ENCODE data around the gene RPGRIP1. TPM values are rescaled to one million over a fixed set of nuclear protein-coding genes. Genes with fewer than 3 reads are reported as not detected.
"Not testable (repeated sequence)": the region's sequence is repeated elsewhere in the genome, so short reads cannot be mapped to it uniquely, and the experiment has no call there.

The RPGRIP1 gene
- total and polyA plus RNA-seq, 2 donors: 0.19 to 0.30 TPM

DNA sequence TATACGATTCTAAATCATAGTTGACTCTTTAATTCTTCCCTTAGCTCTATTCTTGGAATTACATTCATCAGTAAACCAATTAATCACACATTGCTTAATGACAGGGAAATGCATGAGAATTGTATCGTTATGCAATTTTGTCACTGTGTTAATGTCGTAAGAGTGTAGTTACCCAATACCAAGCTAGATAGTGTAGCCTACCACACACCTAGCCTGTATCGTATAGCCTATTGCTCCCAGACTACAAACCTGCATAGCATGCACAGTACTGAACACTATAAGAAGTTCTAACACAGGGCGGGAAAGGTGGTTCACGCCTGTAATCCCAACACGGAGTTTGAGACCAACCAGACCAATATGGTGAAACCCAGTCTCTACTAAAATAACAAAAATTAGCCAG, 35.3 kb upstream of the RPGRIP1 start:
- Histone ChIP-seq H3K27ac (ENCODE audit: low read depth in 1 of 2, low read length in 1 of 2) (no peak overlapping the region), H3K4me1 (ENCODE audit: control insufficient read depth in 2 of 2, insufficient read depth in 2 of 2, low read length in 2 of 2) (no peaks in the 10 kb centered on the region), H3K9me3 (ENCODE audit: control insufficient read depth in 2 of 2, insufficient read depth in 1 of 2, low read length in 1 of 2) (no peaks in the 10 kb centered on the region), H3K36me3 (ENCODE audit: control insufficient read depth in 2 of 2, insufficient read depth in 2 of 2, low read length in 1 of 2) (peaks cover 17 to 81% of the 10 kb centered on the region in 2 donors), H3K27me3 (ENCODE audit: control insufficient read depth in 2 of 2, insufficient read depth in 1 of 2, low read length in 1 of 2) (no peaks in the 10 kb centered on the region), H3K4me3 (ENCODE audit: low read length in 2 of 2) (no peak overlapping the region)
- DNase-seq (ENCODE audit: low read depth in 6 of 9, low spot score in 9 of 9): no peak
- WGBS: 95% methylated on average over 7 of the region's 7 CpGs

DNA sequence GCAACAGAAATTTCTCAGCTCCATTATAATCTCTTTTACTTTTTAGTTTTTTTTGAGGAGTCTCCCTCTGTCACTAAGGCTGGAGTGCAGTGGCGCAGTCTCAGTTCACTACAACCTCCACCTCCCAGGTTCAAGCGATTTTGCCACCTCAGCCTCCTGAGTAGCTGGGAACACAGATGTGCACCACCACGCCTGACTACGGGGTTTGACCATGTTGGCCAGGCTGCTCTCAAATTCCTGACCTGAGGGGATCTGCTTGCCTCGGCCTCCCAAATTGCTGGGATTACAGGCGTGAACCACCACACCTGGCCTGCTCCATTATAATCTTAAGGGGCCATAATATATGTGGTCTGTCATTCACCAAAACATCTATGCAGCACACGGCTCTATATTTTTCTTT, 34.1 kb upstream of the RPGRIP1 start:
- Histone ChIP-seq H3K27ac (ENCODE audit: low read depth in 1 of 2, low read length in 1 of 2) (no peak overlapping the region), H3K4me1 (ENCODE audit: control insufficient read depth in 2 of 2, insufficient read depth in 2 of 2, low read length in 2 of 2) (no peaks in the 10 kb centered on the region), H3K9me3 (ENCODE audit: control insufficient read depth in 2 of 2, insufficient read depth in 1 of 2, low read length in 1 of 2) (no peaks in the 10 kb centered on the region), H3K36me3 (ENCODE audit: control insufficient read depth in 2 of 2, insufficient read depth in 2 of 2, low read length in 1 of 2) (peaks cover 19 to 80% of the 10 kb centered on the region in 2 donors), H3K27me3 (ENCODE audit: control insufficient read depth in 2 of 2, insufficient read depth in 1 of 2, low read length in 1 of 2) (no peaks in the 10 kb centered on the region), H3K4me3 (ENCODE audit: low read length in 2 of 2) (no peak overlapping the region)
- 98% methylated on average over 7 of the region's 7 CpGs for WGBS
- DNase-seq (ENCODE audit: low read depth in 6 of 9, low spot score in 9 of 9): no peak

GRCh38 chr14:21248338-21248737, 31.5 kb upstream of the RPGRIP1 start:
- Histone ChIP-seq H3K27me3 (ENCODE audit: control insufficient read depth in 2 of 2, insufficient read depth in 1 of 2, low read length in 1 of 2) (no peaks in the 10 kb centered on the region), H3K9me3 (ENCODE audit: control insufficient read depth in 2 of 2, insufficient read depth in 1 of 2, low read length in 1 of 2) (no peaks in the 10 kb centered on the region), H3K4me1 (ENCODE audit: control insufficient read depth in 2 of 2, insufficient read depth in 2 of 2, low read length in 2 of 2) (no peaks in the 10 kb centered on the region), H3K27ac (ENCODE audit: low read depth in 1 of 2, low read length in 1 of 2) (no peak overlapping the region), H3K4me3 (ENCODE audit: low read length in 2 of 2) (no peak overlapping the region), H3K36me3 (ENCODE audit: control insufficient read depth in 2 of 2, insufficient read depth in 2 of 2, low read length in 1 of 2) (peaks cover 25 to 85% of the 10 kb centered on the region in 2 donors)
- WGBS: 97% methylated on average over 1 of the region's 1 CpG
- DNase-seq (ENCODE audit: low read depth in 6 of 9, low spot score in 9 of 9): no peak

GRCh38 chr14:21248739-21249411, 31.0 kb upstream of the RPGRIP1 start:
- Histone ChIP-seq H3K9me3 (ENCODE audit: control insufficient read depth in 2 of 2, insufficient read depth in 1 of 2, low read length in 1 of 2) (no peaks in the 10 kb centered on the region), H3K27ac (ENCODE audit: low read depth in 1 of 2, low read length in 1 of 2) (no peak overlapping the region), H3K4me1 (ENCODE audit: control insufficient read depth in 2 of 2, insufficient read depth in 2 of 2, low read length in 2 of 2) (no peaks in the 10 kb centered on the region), H3K4me3 (ENCODE audit: low read length in 2 of 2) (no peak overlapping the region), H3K27me3 (ENCODE audit: control insufficient read depth in 2 of 2, insufficient read depth in 1 of 2, low read length in 1 of 2) (no peaks in the 10 kb centered on the region), H3K36me3 (ENCODE audit: control insufficient read depth in 2 of 2, insufficient read depth in 2 of 2, low read length in 1 of 2) (peaks cover 28 to 84% of the 10 kb centered on the region in 2 donors)
- no peak for DNase-seq (ENCODE audit: low read depth in 6 of 9, low spot score in 9 of 9)
- WGBS: 98% methylated on average over 8 of the region's 8 CpGs

- no peak overlapping the region for H3K27ac ChIP-seq (ENCODE audit: low read depth in 1 of 2, low read length in 1 of 2)
- no peaks in the 10 kb centered on the region for H3K4me1 ChIP-seq (ENCODE audit: control insufficient read depth in 2 of 2, insufficient read depth in 2 of 2, low read length in 2 of 2)
- no peak for DNase-seq (ENCODE audit: low read depth in 6 of 9, low spot score in 9 of 9)
- H3K4me3 ChIP-seq (ENCODE audit: low read length in 2 of 2): no peak overlapping the region
- WGBS: 98% methylated on average over 5 of the region's 5 CpGs
- H3K27me3 ChIP-seq (ENCODE audit: control insufficient read depth in 2 of 2, insufficient read depth in 1 of 2, low read length in 1 of 2): no peaks in the 10 kb centered on the region
- H3K9me3 ChIP-seq (ENCODE audit: control insufficient read depth in 2 of 2, insufficient read depth in 1 of 2, low read length in 1 of 2): no peaks in the 10 kb centered on the region
- H3K36me3 ChIP-seq (ENCODE audit: control insufficient read depth in 2 of 2, insufficient read depth in 2 of 2, low read length in 1 of 2): peaks cover 25 to 86% of the 10 kb centered on the region in 2 donors
Measured at GRCh38 chr14:21251215-21251614, 28.7 kb upstream of the RPGRIP1 start.

GRCh38 chr14:21252149-21252548, 27.7 kb upstream of the RPGRIP1 start:
- WGBS: 97% methylated on average over 2 of the region's 2 CpGs
- Histone ChIP-seq H3K27me3 (ENCODE audit: control insufficient read depth in 2 of 2, insufficient read depth in 1 of 2, low read length in 1 of 2) (no peaks in the 10 kb centered on the region), H3K36me3 (ENCODE audit: control insufficient read depth in 2 of 2, insufficient read depth in 2 of 2, low read length in 1 of 2) (peaks cover 33 to 88% of the 10 kb centered on the region in 2 donors), H3K4me3 (ENCODE audit: low read length in 2 of 2) (no peak overlapping the region), H3K9me3 (ENCODE audit: control insufficient read depth in 2 of 2, insufficient read depth in 1 of 2, low read length in 1 of 2) (no peaks in the 10 kb centered on the region), H3K27ac (ENCODE audit: low read depth in 1 of 2, low read length in 1 of 2) (no peak overlapping the region), H3K4me1 (ENCODE audit: control insufficient read depth in 2 of 2, insufficient read depth in 2 of 2, low read length in 2 of 2) (peaks cover 0 to 3% of the 10 kb centered on the region in 2 donors)
- DNase-seq (ENCODE audit: low read depth in 6 of 9, low spot score in 9 of 9): no peak

DNA sequence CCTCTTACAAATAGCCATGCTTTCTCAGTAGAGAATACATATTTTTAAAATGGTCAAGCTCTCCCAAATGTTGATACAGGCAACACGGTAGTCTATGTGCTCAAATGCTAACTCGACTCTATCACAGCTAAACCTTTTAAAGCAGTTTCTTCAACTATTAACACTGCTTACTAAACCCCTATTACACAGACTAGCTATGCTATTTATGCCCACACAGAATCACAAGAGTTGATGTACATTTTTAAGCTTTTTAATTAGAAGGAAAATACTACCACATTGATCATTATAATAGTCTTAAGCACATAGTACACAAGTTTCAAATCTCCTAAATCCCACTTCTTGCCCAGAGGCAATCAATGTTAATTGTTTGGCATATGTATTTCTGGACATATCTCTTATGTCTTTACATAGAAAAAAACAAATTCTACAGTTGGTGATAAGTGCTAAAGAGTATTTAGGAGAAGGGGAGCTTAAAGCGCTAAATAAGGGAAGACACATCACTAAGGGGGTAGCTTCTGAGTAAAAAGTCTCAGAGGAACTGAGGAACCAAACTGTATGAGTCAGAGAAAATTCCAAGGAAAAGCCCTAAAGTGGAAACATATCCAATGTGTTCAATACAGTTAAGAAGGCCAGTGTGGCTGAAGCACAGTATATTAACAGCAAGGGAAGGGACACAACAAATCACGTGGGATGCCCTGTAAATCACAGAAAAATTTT, 24.3 kb upstream of the RPGRIP1 start:
- no peak for DNase-seq (ENCODE audit: low read depth in 6 of 9, low spot score in 9 of 9)
- Histone ChIP-seq H3K36me3 (ENCODE audit: control insufficient read depth in 2 of 2, insufficient read depth in 2 of 2, low read length in 1 of 2) (peaks cover 42 to 88% of the 10 kb centered on the region in 2 donors), H3K4me1 (ENCODE audit: control insufficient read depth in 2 of 2, insufficient read depth in 2 of 2, low read length in 2 of 2) (peaks cover 6 to 7% of the 10 kb centered on the region in 2 donors), H3K4me3 (ENCODE audit: low read length in 2 of 2) (no peak overlapping the region), H3K27me3 (ENCODE audit: control insufficient read depth in 2 of 2, insufficient read depth in 1 of 2, low read length in 1 of 2) (no peaks in the 10 kb centered on the region), H3K9me3 (ENCODE audit: control insufficient read depth in 2 of 2, insufficient read depth in 1 of 2, low read length in 1 of 2) (no peaks in the 10 kb centered on the region), H3K27ac (ENCODE audit: low read depth in 1 of 2, low read length in 1 of 2) (no peak overlapping the region)
- 94% methylated on average over 4 of the region's 4 CpGs for WGBS

DNA sequence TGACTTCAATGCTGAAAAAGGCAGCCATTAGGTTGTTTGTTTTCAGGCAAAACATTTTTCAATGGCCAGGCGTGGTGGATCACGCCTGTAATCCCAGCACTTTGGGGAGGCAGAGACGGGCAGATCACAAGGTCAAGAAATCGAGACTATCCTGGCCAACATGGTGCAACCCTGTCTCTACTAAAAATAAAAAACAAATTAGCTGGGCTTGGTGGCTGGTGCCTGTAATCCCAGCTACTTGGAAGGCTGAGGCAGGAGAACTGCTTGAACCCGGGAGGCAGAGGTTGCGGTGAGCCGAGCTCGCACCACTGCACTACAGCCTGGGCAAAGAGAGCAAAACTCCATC, 23.8 kb upstream of the RPGRIP1 start:
- not testable (repeated sequence) for H3K4me1 ChIP-seq (ENCODE audit: control insufficient read depth in 2 of 2, insufficient read depth in 2 of 2, low read length in 2 of 2)
- H3K36me3 ChIP-seq (ENCODE audit: control insufficient read depth in 2 of 2, insufficient read depth in 2 of 2, low read length in 1 of 2): peaks cover 42 to 88% of the 10 kb centered on the region in 2 donors

DNA sequence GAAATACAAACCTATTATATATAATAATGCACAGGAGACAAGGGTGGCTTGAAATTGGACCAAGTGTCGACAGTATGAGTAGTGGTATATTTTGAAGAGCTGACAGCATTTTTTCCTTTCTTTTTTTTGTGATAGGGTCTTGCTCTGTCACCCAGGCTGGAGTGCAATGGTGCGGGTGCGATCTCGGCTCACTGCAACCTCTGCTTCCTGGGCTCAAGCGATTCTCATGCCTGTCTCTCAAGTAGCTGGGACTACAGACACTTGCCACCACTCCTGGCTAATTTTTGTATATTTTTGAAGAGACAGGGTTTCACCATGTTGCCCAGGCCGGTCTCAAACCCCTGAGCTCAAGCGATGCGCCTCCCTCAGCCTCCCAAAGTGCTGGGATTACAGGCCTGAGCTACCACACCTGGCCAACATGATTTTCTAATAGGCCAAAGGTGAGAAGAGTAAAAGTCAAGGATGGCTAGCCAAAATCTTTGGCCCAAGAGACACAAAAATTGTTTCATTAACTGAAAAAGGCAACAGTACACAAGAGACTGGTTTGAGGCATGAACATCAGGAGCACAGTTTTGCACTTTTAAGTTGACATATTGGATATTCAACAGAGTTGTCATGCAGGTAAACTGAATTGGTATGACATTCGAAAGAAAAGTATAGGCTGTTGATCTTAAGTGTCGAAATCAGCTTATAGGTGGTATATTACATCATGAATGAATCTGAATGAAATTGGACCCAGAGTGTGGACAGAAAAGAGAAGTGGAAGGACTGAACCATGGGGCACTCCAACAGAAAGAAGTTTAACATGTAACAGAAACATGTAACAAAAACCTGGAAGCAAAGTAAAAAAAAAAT, 23.1 kb upstream of the RPGRIP1 start:
- Histone ChIP-seq H3K36me3 (ENCODE audit: control insufficient read depth in 2 of 2, insufficient read depth in 2 of 2, low read length in 1 of 2) (peaks cover 41 to 88% of the 10 kb centered on the region in 2 donors), H3K27me3 (ENCODE audit: control insufficient read depth in 2 of 2, insufficient read depth in 1 of 2, low read length in 1 of 2) (no peaks in the 10 kb centered on the region), H3K9me3 (ENCODE audit: control insufficient read depth in 2 of 2, insufficient read depth in 1 of 2, low read length in 1 of 2) (no peaks in the 10 kb centered on the region), H3K27ac (ENCODE audit: low read depth in 1 of 2, low read length in 1 of 2) (no peak overlapping the region), H3K4me3 (ENCODE audit: low read length in 2 of 2) (no peak overlapping the region), H3K4me1 (ENCODE audit: control insufficient read depth in 2 of 2, insufficient read depth in 2 of 2, low read length in 2 of 2) (peaks cover 6 to 10% of the 10 kb centered on the region in 2 donors)
- WGBS: 96% methylated on average over 10 of the region's 10 CpGs
- DNase-seq (ENCODE audit: low read depth in 6 of 9, low spot score in 9 of 9): no peak

More for the DNA sequence above, 23.8 kb upstream of the RPGRIP1 start:
- not testable (repeated sequence) for H3K27me3 ChIP-seq (ENCODE audit: control insufficient read depth in 2 of 2, insufficient read depth in 1 of 2, low read length in 1 of 2); H3K4me3 ChIP-seq (ENCODE audit: low read length in 2 of 2); DNase-seq (ENCODE audit: low read depth in 6 of 9, low spot score in 9 of 9); H3K9me3 ChIP-seq (ENCODE audit: control insufficient read depth in 2 of 2, insufficient read depth in 1 of 2, low read length in 1 of 2); H3K27ac ChIP-seq (ENCODE audit: low read depth in 1 of 2, low read length in 1 of 2)
- 98% methylated on average over 8 of the region's 8 CpGs for WGBS
